Smooth muscle cell (in vitro differentiated cells): ENCODE data around the gene MALRD1. TPM values are rescaled to one million over a fixed set of nuclear protein-coding genes. Genes with fewer than 3 reads are reported as not detected.

Experiments
- DNase-seq: peaks from one replicate; lab custom pipeline; 2025; ENCODE audit not compliant: unreplicated experiment; lab: John Stamatoyannopoulos, UW
- H2AFZ ChIP-seq: fragments of 200-600 bp; sonication (generic); 2 replicates; pipeline ENCODE4 v1.6.0; 2016; ENCODE audit warnings: antibody characterized with exemption, low read depth, mild to moderate bottlenecking
- H3F3A ChIP-seq: fragments of 200-600 bp; sonication (generic); 2 replicates; pipeline ENCODE4 v1.6.0; 2017; ENCODE audit warnings: antibody characterized with exemption, low read depth
- H3K27ac ChIP-seq: fragments of 200-600 bp; sonication (generic); 2 replicates; pipeline ENCODE4 v1.5.1; 2016; ENCODE audit warnings: low read depth, mild to moderate bottlenecking
- H3K27me3 ChIP-seq: fragments of 200-600 bp; sonication (generic); 2 replicates; pipeline ENCODE4 v1.6.1; 2016; ENCODE audit warnings: low read depth, mild to moderate bottlenecking
- H3K36me3 ChIP-seq: fragments of 200-600 bp; sonication (generic); 2 replicates; pipeline ENCODE4 v1.5.1; 2016; ENCODE audit warnings: low read depth
- H3K4me1 ChIP-seq: fragments of 200-600 bp; sonication (generic); 2 replicates; pipeline ENCODE4 v1.5.1; 2016; ENCODE audit warnings: low read depth
- H3K4me2 ChIP-seq: fragments of 200-600 bp; sonication (generic); 2 replicates; pipeline ENCODE4 v1.6.0; 2016; ENCODE audit warnings: mild to moderate bottlenecking
- H3K4me3 ChIP-seq: fragments of 200-600 bp; sonication (generic); 2 replicates; pipeline ENCODE4 v1.5.1; 2016; ENCODE audit warnings: mild to moderate bottlenecking
- H3K79me2 ChIP-seq: fragments of 200-600 bp; sonication (generic); 2 replicates; pipeline ENCODE4 v1.6.0; 2016; ENCODE audit warnings: low read depth, mild to moderate bottlenecking
- H3K9ac ChIP-seq: fragments of 200-600 bp; sonication (generic); 2 replicates; pipeline ENCODE4 v1.6.0; 2016; ENCODE audit warnings: low read depth
- H3K9me3 ChIP-seq: fragments of 200-600 bp; sonication (generic); replicated peaks from 2 replicates; pipeline ENCODE4 v1.5.1; 2016; ENCODE audit warnings: low read depth
- H4K20me1 ChIP-seq: fragments of 200-600 bp; sonication (generic); 2 replicates; pipeline ENCODE4 v1.6.0; 2016; ENCODE audit warnings: low read depth
- WGBS: methylation state at CpG from one replicate; pipeline ENCODE4 v1.1.7; 2016; ENCODE audit warnings: low lambda C conversion rate; 5-methylcytosine and 5-hydroxymethylcytosine counted together
- polyA plus RNA-seq: library from polyadenylated mRNA; unstranded; fragments of >200 nt; fragmentation: Nextera tagmentation; extraction: Ambion mirVana; gene quantifications from 2 replicates; pipeline ENCODE4 v1.2.1, GENCODE V29; 2016
- total RNA-seq: library from RNA; depleted of rRNA; stranded (reverse); fragments of >200 nt; gene quantifications from 2 replicates; pipeline ENCODE4 v1.2.3, GENCODE V29; 2014
- TF ChIP-seq, protein P1 (sequence below): fragments of 200-600 bp; sonication (generic); IDR thresholded peaks from 2 replicates; pipeline ENCODE4 v1.5.1; 2017; ENCODE audit warnings: borderline replicate concordance, mild to moderate bottlenecking, antibody characterized with exemption; ENCODE audit not compliant: insufficient read depth, poor library complexity, severe bottlenecking

Gene MALRD1
- total and polyA plus RNA-seq, 2 experiments from 2014 or later = 1.9 TPM; not detected in 1

DNA sequence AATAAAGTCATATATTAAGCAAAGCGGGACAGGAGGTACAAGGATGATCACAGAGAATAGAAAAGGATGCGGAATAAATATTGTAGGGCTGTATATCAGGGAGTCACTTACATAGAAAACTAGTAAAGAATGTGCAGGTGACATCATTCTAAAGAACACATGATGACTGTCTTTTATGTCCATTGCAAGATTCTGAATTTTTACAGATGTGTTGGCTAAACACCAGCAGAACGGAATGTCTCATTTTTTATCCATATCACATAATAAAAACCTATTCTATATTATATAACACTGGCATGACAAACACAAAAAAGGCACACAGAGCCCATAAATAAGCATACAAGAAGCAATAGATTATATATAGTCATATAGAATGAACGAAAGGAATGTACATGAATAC is 448.4 kb downstream of the MALRD1 start:
- Histone ChIP-seq H3K9me3 (no peaks in the 10 kb centered on the region), H3F3A (no peaks in the 10 kb centered on the region), H3K4me2 (no peak overlapping the region), H3K27me3 (no peaks in the 10 kb centered on the region), H4K20me1 (no peaks in the 10 kb centered on the region), H3K4me3 (no peak overlapping the region), H3K36me3 (no peaks in the 10 kb centered on the region), H3K79me2 (no peaks in the 10 kb centered on the region), H3K27ac (no peak overlapping the region), H3K4me1 (no peaks in the 10 kb centered on the region), H2AFZ (no peak overlapping the region), H3K9ac (no peak overlapping the region)
- WGBS = 96% methylated on average over 4 of the region's 4 CpGs
- no peak for DNase-seq
- TF ChIP-seq, protein P1, sequence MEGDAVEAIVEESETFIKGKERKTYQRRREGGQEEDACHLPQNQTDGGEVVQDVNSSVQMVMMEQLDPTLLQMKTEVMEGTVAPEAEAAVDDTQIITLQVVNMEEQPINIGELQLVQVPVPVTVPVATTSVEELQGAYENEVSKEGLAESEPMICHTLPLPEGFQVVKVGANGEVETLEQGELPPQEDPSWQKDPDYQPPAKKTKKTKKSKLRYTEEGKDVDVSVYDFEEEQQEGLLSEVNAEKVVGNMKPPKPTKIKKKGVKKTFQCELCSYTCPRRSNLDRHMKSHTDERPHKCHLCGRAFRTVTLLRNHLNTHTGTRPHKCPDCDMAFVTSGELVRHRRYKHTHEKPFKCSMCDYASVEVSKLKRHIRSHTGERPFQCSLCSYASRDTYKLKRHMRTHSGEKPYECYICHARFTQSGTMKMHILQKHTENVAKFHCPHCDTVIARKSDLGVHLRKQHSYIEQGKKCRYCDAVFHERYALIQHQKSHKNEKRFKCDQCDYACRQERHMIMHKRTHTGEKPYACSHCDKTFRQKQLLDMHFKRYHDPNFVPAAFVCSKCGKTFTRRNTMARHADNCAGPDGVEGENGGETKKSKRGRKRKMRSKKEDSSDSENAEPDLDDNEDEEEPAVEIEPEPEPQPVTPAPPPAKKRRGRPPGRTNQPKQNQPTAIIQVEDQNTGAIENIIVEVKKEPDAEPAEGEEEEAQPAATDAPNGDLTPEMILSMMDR = no peak

DNA sequence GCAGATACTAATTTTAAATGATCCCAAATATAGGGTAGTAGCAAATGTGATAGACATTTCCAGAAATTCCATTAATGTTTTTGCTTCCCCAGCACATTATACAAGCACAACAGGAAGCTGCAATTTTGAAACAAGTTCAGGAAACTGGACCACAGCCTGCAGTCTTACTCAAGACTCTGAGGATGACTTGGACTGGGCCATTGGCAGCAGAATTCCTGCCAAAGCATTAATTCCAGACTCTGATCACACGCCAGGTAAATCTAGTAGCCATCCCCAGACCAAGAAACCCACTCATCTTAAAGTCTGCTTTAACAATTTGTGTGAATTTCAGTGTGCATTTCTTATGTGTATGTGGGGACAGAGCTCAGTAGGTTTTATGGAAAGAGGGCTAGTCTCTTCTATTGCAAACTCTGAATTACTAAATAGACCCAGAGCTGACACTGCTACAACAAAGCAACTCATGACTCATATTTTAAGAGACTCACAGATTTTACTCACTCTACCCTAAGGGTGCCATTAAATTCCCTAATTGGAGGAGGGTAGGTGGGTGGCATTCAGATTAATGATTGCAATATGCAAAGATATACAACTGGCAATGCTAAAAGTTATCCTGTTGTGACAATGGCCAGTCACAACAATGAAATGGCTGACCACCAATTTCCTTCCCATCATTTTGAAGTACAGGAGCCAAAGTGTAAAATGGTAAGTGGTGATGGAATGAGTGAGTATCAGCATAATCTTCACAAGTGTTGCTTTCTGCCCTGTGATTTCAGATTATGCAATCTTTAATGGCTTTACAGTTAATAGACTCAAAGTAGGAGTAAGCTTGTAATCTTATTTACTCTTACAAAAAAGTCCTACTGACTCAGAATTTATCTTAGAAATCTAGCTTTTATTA is 450.0 kb downstream of the MALRD1 start:
- no peaks in the 10 kb centered on the region for H3K9me3 ChIP-seq
- no peak overlapping the region for H3K4me3 ChIP-seq
- H2AFZ ChIP-seq = peak overlapping the region; percentile 16
- 91% methylated on average over 1 of the region's 1 CpG for WGBS
- H3K36me3 ChIP-seq = no peaks in the 10 kb centered on the region
- H3K27ac ChIP-seq = no peak overlapping the region
- no peak overlapping the region for H3K9ac ChIP-seq
- TF ChIP-seq, protein P1 = no peak
- no peaks in the 10 kb centered on the region for H3K4me1 ChIP-seq
- no peak for DNase-seq
- no peaks in the 10 kb centered on the region for H3K27me3 ChIP-seq
- H3F3A ChIP-seq = no peaks in the 10 kb centered on the region
- H3K4me2 ChIP-seq = no peak overlapping the region
- H3K79me2 ChIP-seq = no peaks in the 10 kb centered on the region
- H4K20me1 ChIP-seq = no peaks in the 10 kb centered on the region

DNA sequence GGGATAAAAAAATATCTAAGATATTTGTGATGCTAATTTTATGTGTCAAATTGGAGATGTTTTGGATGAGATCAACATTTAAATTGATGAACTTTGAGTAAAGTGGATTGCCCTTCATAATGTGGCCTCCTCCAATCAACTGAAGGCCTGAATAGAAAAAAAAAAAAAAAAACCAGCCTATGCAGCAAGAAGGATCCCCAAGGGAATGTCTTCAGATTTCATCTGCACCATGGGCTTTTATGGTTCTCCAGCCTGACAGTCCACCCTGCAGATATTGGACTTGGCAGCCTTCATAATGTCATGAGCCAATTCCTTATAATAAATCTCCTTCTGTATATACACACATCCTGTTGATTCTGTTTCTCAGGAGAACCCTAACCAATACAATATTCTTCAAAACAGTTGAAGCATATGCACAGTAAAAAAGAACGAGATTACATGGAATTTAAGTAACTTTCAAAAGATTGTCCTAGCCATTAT is 450.7 kb downstream of the MALRD1 start:
- no peak overlapping the region for H2AFZ ChIP-seq
- H3K79me2 ChIP-seq = no peaks in the 10 kb centered on the region
- no peaks in the 10 kb centered on the region for H3K4me1 ChIP-seq
- no peak overlapping the region for H3K4me2 ChIP-seq
- no peaks in the 10 kb centered on the region for H4K20me1 ChIP-seq
- H3K9me3 ChIP-seq = no peaks in the 10 kb centered on the region
- H3K36me3 ChIP-seq = no peaks in the 10 kb centered on the region
- DNase-seq = no peak
- no peak overlapping the region for H3K4me3 ChIP-seq
- TF ChIP-seq, protein P1 = no peak
- H3K27me3 ChIP-seq = no peaks in the 10 kb centered on the region
- WGBS = 93% methylated on average over 1 of the region's 1 CpG
- no peak overlapping the region for H3K27ac ChIP-seq
- H3K9ac ChIP-seq = no peak overlapping the region
- H3F3A ChIP-seq = no peaks in the 10 kb centered on the region

DNA sequence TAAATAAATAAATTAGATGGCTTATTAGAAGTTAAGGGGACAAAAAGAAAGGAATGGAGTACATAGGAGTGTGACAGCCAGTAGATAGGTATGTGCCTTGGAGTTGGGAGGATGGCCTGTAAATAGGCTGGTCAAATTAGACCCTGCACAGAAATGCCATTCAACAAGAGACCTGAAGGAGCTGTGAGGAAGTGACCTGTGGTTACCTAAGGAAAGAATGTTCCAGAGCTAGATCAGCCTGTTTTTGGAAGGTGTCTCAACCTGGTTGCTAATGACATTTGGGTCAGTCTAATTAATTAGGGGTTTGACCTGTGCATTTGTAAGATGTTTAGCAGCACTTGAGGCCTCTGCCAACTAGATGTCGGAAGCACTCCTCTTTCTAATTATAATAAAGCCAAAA is 452.4 kb downstream of the MALRD1 start:
- Histone ChIP-seq H3K4me3 (no peak overlapping the region), H3K27ac (no peak overlapping the region), H3K36me3 (no peaks in the 10 kb centered on the region), H3K27me3 (no peaks in the 10 kb centered on the region), H2AFZ (no peak overlapping the region), H3K9ac (no peak overlapping the region), H3K4me2 (no peak overlapping the region), H4K20me1 (no peaks in the 10 kb centered on the region), H3K79me2 (no peaks in the 10 kb centered on the region), H3F3A (no peaks in the 10 kb centered on the region), H3K9me3 (no peaks in the 10 kb centered on the region), H3K4me1 (no peaks in the 10 kb centered on the region)
- TF ChIP-seq, protein P1 = no peak
- WGBS = 65% methylated on average over 1 of the region's 1 CpG
- no peak for DNase-seq
